Thyroid gland (tissue), 4 donors: ENCODE measurements around the gene TMEM158.

ENCODE experiments used
- POLR2A ChIP-seq, 2 donors: fragments of 450-650 bp; IDR thresholded peaks; one replicate each; pipeline ENCODE4 v1.6.1; 2017; ENCODE audit warnings: antibody characterized with exemption in 2 of 2, mild to moderate bottlenecking in 2 of 2, moderate library complexity in 1 of 2
- TF ChIP-seq, protein P1 (sequence below), 6 experiments: fragments of 200-600 bp in 3 of 6; fragments of 450-650 bp in 3 of 6; sonication (generic) in 3 of 6; IDR thresholded peaks; one replicate each; pipeline ENCODE4 v1.5.1; 2016 to 2019; ENCODE audit warnings: antibody characterized with exemption in 6 of 6, mild to moderate bottlenecking in 2 of 6, inconsistent platforms in 1 of 6, moderate library complexity in 1 of 6

DNA sequence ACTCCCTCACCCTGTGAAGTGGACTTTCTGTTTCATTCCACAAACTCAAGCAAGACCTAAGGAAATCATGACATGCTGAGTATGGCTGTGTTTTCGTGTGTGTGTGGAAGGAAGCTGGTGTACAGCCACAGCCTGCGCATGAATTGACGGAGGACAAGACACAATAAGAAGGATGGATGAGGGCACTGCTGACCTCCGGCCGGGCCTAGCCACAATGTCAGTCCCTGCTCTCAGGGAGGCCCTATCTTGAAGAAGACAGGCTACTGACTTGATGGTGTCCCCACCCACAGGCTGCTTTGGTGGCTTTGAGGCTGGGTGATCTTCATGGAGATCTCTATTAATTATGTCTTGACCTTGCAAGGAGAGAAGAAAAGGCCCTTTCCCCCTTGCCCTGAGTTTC lies 40.6 kb downstream of the TMEM158 start:
- TF ChIP-seq POLR2A (IDR thresholded peaks at IDR 0.05), result no peak
- TF ChIP-seq, protein P1, sequence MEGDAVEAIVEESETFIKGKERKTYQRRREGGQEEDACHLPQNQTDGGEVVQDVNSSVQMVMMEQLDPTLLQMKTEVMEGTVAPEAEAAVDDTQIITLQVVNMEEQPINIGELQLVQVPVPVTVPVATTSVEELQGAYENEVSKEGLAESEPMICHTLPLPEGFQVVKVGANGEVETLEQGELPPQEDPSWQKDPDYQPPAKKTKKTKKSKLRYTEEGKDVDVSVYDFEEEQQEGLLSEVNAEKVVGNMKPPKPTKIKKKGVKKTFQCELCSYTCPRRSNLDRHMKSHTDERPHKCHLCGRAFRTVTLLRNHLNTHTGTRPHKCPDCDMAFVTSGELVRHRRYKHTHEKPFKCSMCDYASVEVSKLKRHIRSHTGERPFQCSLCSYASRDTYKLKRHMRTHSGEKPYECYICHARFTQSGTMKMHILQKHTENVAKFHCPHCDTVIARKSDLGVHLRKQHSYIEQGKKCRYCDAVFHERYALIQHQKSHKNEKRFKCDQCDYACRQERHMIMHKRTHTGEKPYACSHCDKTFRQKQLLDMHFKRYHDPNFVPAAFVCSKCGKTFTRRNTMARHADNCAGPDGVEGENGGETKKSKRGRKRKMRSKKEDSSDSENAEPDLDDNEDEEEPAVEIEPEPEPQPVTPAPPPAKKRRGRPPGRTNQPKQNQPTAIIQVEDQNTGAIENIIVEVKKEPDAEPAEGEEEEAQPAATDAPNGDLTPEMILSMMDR (IDR thresholded peaks at IDR 0.05), result no peak
